Dermis microvascular lymphatic vessel endothelial cell (primary cell): ENCODE measurements around the gene SCN4A. TPM values are rescaled to one million over a fixed set of nuclear protein-coding genes. Genes with fewer than 3 reads are reported as not detected.
A peak's percentile ranks its signal among the peaks of the same experiment; 100 is the strongest.
"Not testable (repeated sequence)": the region's sequence is repeated elsewhere in the genome, so short reads cannot be mapped to it uniquely, and the experiment has no call there.

Source experiments
- DNase-seq, 2 donors: peaks; one replicate each; pipeline versions ENCODE4 v3.0.0 to v3.0.0-alpha.2; 2010; ENCODE audit warnings: low read depth in 2 of 2
- total RNA-seq: library from RNA; depleted of rRNA; stranded (reverse); fragments of >200 nt; gene quantifications from 2 replicates; pipeline ENCODE4 v1.2.1, GENCODE V29; 2014

SCN4A gene
- 0.13 TPM in 1 of 2 replicates, not detected in the other for total RNA-seq

GRCh38 chr17:63972796-63973195 is at the start of gene SCN4A:
Gene SCN4A (minus strand): TSS chr17:63972918. CDS start chr17:63972841, 77 bp downstream.
- no peak for DNase-seq

DNA sequence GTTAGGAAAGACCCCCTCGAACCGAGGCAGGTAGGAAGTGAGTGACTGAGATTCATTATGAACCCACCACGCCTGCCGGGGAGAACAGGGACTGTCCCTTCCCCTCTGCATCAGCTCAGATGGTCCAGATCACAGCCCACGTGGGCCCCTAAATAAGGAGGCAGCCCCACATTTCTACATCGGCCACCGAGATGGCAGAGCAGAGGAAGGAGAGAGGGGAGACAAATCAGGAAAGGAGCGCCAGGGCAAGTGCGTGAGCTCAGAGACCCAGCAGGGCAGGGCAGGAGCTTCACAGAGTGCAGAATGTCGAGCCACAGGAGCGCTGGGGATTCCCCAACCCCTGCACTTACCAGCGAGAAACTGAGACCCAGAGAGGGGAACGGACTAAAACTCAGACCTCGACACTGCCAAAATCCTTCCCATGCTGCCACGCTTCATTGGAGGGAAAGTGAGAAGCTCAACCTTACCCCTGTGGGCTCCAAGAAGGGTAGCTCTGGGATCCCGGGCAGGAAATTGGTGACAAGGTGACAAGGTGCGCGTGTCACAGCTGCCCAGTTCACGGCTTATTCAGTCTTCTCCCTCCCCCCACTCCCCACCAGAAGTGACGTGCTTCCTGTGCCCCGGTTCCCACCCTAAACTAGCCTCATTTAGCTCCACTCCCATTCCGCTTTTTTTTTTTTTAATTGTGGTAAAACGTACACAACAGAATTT is 47.5 kb upstream of the SCN4A start, which contains the start of gene ICAM2:
ICAM2 (minus strand) TSS at position 578 of the 711 bp plus-strand sequence. CDS start 13,942 bp downstream, outside the sequence.
- peak; percentile 80 to 91 for DNase-seq

- not testable (repeated sequence) for DNase-seq
Measured at GRCh38 chr17:64019551-64019961, 46.8 kb upstream of the SCN4A start.

DNA sequence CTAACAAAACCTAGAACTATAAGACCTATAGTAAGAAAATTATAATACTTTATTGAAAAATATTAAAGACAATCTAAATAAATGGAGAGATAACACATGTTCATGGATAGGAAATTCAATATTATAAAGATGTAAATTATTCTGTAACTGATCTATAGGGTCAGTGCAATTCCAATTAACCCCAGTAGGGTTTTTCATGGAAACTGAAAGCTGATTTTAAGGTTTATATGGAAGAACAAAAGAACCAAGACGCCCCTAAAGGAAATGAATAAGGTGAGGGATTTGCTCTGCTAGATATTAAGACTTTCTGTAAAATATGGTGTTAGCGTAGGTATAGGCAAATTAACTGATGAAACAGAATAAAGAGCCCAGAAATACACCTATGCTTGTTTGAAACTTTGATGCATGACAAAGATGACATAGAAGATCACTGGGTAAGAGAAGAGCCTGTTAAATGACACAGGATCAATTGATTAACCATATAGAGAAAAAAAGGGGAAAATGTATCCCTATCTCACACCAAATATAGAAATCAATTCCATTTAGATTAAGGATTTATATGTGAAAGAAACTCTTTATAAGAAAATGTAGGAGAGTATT is 44.8 kb upstream of the SCN4A start:
- no peak for DNase-seq

- peak in 1 of 2 donors; percentile 59 for DNase-seq
Measured at GRCh38 chr17:64016974-64017373, 44.3 kb upstream of the SCN4A start.

- DNase-seq: peak in 1 of 2 donors; percentile 53
Measured at GRCh38 chr17:64016231-64016784, 43.6 kb upstream of the SCN4A start.

DNA sequence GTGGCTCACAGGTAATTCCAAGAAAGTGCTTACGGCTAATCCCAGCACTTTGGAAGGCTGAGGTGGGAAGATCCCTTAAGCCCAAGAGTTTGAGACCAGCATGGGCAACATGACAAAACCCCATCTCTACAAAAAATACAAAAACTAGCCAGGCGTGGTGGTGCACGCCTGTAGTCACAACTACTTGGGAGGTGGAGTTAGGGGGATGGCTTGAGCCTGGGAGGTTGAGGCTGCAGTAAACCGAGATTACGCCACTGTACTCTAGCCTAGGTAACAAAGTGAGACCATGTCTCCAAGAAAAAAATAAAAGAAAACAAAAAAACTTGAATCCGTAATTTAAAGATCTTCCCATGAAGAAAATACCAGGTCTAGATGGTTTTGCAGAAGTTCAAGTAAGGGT is 42.7 kb upstream of the SCN4A start:
- no peak for DNase-seq

DNA sequence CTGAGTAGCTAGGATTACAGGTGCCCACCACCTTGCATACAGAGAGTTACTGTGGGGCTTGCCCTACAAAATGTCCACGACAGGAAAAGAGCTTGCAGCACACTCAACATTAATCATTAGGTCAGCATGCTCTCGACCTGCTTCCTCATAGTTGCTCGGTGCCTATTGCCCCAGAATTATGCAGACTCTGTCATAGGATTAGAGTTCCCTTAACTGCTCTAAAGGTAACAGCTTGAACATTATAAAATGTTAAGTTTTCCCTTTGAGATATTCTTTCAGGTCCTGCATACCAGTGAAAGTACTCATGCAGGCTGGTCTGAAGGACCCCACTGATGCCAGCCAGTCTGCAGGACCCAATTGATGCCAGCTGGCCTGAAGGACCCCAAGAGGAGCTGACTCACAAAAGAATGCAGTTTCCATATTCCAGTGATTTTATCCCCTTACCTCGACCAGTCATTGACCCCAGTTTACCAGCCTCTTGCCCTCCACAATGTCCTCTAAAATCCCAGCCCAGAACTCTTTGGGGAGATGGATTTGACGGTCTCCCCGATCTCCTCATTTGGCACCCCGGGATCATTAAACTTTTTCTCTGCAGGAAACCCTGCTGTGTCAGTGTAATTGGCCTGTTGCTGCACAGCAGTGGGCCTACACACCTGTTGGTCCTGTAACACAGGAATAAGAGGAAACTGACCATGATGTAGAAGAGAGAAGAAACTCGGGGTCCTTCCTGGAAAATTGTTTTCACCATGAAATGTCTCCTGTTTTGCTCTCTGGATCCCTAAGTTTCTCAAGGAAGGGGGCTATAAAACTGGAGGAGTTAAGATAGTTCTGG is 37.1 kb upstream of the SCN4A start:
- DNase-seq: peak in 1 of 2 donors; percentile 60

- peak; percentile 49 to 65 for DNase-seq
Measured at GRCh38 chr17:64008830-64009229, 36.1 kb upstream of the SCN4A start.

DNA sequence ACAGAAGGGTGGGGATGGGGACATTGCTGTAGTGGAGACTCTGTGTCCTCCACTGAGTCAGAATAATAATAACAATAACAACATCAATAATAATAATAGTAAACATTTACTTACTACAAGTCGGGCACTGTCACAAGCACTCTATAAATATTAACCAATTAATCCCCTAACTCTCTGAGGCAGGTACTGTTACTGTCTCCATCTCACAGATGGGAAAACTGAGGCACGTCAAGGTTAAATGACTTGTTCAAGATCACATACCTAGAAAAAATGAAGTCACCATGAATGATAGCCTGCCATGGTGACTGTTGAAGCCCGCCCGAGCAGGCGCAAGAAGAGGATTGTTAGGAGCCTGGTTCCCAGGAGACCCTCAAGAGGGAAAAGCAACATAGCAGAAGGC is 35.6 kb upstream of the SCN4A start:
- DNase-seq: no peak

GRCh38 chr17:64007838-64008282 is 35.1 kb upstream of the SCN4A start:
- DNase-seq: peak in 1 of 2 donors; percentile 75

- DNase-seq: not testable (repeated sequence)
Measured at GRCh38 chr17:64007089-64007837, 34.5 kb upstream of the SCN4A start.

DNA sequence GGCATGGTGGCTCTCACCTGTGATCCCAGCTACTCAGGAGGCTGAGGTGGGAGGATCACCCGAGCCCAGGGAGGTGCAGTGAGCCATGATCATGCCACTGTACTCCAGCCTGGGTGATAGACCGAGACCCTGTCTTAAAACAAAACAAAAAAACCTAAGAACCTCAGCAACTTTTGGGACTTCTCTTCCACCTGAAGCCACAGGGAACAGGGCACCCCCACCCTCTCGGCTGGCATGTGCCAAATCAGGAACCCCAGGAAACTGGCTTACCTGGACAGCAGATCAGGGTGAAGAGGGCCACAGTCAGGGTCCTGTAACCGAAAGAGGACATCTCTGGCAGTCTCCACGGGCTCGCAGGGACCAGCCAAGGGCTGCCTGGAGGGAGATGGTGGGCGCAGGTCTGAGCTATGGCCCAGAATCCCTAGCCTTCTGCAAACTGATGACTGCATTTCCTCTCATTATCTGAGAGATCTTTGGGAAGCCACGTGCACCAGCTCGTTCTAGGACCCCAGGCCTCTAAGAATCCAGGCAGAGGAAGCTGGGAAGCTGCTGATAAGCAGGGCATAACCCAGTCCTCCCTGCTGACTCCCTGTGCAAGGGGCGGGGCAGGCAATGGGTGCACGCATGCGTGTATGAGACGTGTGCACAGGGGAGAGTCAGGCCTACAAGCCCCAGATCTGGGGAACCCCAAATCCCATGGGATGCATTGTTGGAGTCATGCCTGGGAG is 33.8 kb upstream of the SCN4A start:
- peak; percentile 76 to 98 for DNase-seq

DNA sequence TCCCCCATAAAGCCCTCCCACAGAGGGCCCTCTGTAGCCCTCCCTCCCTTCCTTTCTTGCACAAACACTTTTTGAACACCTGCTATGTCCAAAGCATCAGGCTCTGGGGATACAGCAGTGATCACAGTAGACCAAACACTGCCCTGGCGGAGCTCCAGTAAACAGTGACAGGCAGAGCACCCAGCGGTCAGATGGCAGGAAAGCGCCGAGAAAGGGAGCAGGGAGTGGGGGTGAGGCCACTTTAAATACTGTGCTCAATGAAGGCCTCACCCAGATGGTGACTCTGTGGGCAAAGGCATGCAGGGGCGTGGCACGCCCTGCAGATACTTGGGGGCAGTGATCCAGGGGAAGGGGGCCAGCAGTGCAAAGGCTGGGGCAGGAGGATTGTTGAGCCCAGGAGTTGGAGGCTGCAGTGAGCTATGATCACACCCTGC is 33.0 kb upstream of the SCN4A start:
- peak in 1 of 2 donors; percentile 64 for DNase-seq

GRCh38 chr17:64004903-64005733 is 32.4 kb upstream of the SCN4A start:
- no peak for DNase-seq

DNA sequence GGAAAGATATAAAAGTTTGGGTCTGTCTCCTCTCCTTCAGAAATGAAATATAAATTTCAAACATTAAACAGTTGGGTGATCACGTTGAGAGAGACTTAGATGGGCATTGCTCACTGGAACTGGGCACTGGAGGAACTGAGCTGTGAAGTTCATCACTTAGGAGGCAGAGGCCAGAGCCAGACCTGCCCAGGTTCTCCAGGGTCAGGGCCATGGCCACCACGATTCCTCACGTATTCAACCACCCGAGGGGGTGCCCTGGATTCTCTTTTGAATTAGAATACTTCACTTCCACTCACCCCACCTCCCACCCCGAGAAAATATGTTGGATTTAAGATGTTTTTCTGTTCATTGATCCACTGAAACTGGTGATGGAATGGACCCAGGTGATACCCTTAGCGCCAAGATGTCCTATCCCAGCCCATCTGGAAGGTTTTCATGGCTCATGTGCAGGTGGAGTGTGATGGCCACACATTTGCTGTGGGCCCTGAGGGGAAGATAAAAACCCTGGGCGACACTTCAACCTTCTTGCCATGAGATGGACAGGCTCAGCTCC is 31.6 kb upstream of the SCN4A start:
- no peak for DNase-seq

DNA sequence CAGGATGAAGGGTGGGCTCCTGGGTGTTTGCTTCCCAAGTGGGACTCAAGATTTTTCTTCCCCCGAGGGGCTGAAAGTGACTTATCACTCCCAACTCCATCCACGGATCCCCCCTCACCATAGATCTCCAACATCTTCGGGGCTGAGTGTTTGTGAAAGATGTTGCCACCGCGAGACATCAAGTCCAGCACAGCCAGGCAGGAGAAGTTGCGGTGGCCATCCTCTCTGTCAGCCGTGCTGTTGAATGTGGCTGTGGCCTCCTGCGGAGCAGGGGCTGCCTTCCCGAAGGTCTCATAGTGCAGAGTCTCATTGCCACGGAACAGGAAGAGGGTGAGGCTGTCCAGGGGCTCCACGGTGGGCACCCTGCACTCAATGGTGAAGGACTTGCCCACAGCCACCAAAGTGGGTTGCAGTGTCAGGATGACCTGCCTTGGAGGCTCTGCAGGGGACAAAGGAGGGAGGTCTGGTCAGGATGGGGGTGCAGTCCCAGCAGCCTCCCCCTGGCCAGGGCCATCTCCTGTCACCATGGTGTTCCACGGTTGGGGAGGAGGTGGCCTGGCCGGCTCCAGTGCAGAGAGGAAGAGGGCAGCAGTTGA is 30.9 kb upstream of the SCN4A start:
- no peak for DNase-seq
